ENCODE data around the gene PBX1.

PBX1 gene

DNA sequence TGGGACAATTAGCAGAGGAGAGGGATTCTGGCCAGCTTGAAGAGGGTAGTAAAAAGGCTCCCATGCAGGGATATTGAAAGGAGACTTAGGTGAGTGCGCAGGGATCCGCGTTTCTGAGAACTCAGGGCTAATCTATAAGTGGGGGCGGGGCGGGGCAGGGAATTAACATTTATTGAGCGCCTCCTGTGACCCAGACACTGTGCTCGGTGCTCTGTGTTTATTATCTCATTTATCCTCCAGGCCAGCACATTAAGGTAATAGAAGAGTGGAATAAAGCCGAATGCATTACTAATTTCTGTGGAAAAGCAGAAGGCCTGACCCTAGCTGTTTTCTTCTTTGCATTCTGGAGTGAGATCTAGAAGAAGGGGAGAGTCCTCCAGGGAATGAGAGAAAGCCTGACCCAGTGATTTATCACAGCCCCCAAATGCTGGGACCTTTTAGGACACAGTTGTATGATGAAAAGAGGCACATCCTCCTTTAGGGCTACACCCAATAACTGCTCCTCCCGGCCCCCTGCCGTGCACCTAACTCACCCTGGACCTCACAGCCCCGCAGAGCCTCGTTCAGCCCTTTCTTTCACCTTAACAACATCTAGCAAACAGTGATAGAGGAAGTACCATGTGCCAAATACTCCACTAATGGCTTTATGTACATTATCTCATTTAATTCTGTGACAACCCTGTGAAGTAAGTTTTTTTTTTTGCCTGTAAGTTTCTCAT, 317.6 kb downstream of the PBX1 start:
- DNase-seq (ENCODE audit: low spot score), result no peak

GRCh38 chr1:164880199-164880598, 321.2 kb downstream of the PBX1 start:
- no peak for DNase-seq (ENCODE audit: low spot score)

GRCh38 chr1:164880644-164881043, 321.7 kb downstream of the PBX1 start:
- no peak for DNase-seq (ENCODE audit: low spot score)

DNA sequence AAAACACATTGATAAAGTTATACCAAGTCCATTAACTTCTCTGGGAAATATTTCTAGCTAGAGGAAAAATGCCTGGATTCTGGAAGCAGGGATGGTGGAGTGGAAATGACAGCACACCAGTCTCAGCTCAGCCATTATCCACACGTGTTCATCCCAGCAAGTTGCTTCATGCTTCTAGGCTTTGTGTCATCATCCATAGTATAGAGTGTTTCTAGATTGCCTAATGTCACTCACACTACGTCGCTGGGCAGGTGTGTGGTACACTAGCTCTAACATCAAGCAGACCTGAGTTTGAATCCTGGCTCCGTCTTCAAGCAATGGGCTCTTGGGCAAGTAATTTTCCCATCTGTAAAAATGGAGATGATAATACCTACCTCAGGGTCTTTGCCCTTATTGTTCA, 326.3 kb downstream of the PBX1 start:
- DNase-seq (ENCODE audit: low spot score), result no peak

GRCh38 chr1:164886101-164886500, 327.1 kb downstream of the PBX1 start:
- DNase-seq (ENCODE audit: low spot score), result no peak

GRCh38 chr1:164891615-164892014, 332.6 kb downstream of the PBX1 start:
- no peak for DNase-seq (ENCODE audit: low spot score)

- DNase-seq (ENCODE audit: low spot score), result no peak
Observed at GRCh38 chr1:164895026-164895912, 336.3 kb downstream of the PBX1 start.

GRCh38 chr1:164901031-164901430, 342.0 kb downstream of the PBX1 start:
- DNase-seq (ENCODE audit: low spot score), result no peak

Measured in AG08396 (cell line).